NB4 (cell line): Measurements from ENCODE around the gene SH2D4B.

Experiments used
- CTCF ChIP-seq: IDR thresholded peaks from one replicate; pipeline ENCODE4 v1.5.1; 2012; ENCODE audit warnings: low read depth, low read length
- MYC ChIP-seq: IDR thresholded peaks from 2 replicates; pipeline ENCODE4 v1.6.1; 2011; ENCODE audit warnings: low read depth, low read length
- POLR2A ChIP-seq: IDR thresholded peaks from 2 replicates; pipeline ENCODE4 v1.6.1; 2011; ENCODE audit warnings: mild to moderate bottlenecking; ENCODE audit not compliant: insufficient read length; ENCODE audit errors: extremely low read depth

- TF ChIP-seq CTCF (no peak), MYC (no peak), POLR2A (no peak)
Observed at GRCh38 chr10:80613466-80614170, 75.9 kb downstream of the SH2D4B start.
